ENCODE data around the gene ZNF141. TPM values are rescaled to one million over a fixed set of nuclear protein-coding genes. Genes with fewer than 3 reads are reported as not detected.

Gene ZNF141
- total RNA-seq, 1 experiment from 2014 or later: 43.6 TPM

GRCh38 chr4:309807-310206 lies 27.8 kb upstream of the ZNF141 start:
- ChIA-PET POLR2A (no interaction called here), CTCF (interaction anchor here (0.9 kb wide), 1 partner anchor 21 kb away, joined by 4 read pairs; no protein-coding TSS in a partner anchor)
- Mint-ChIP-seq H3K36me3 (no peaks in the 10 kb centered on the region), H3K4me3 (no peak overlapping the region), H3K4me1 (peaks cover 4% of the 10 kb centered on the region; the same call in 1 of the 2 replicates), H3K9me3 (peaks cover 18% of the 10 kb centered on the region), H3K27me3 (ENCODE audit: low read depth) (peaks cover 33% of the 10 kb centered on the region), H3K27ac (no peak overlapping the region)
- DNase-seq (ENCODE audit: low spot score): no peak
- TF ChIP-seq PRDM15 (CRISPR knock-in tag; IDR thresholded peaks at IDR 0.05): no peak
- no peak for TF ChIP-seq RORB (CRISPR knock-in tag; IDR thresholded peaks at IDR 0.05)
- TF ChIP-seq GABPB1 (CRISPR knock-in tag; IDR thresholded peaks at IDR 0.05): no peak
- no peak for TF ChIP-seq SP1 (CRISPR knock-in tag; conservative IDR thresholded peaks at IDR 0.05)
- ATAC-seq: no peak

- H3K4me1 Mint-ChIP-seq: no peaks in the 10 kb centered on the region
- no peak overlapping the region for H3K27ac Mint-ChIP-seq
- H3K4me3 Mint-ChIP-seq: no peak overlapping the region
- peaks cover 62% of the 10 kb centered on the region for H3K27me3 Mint-ChIP-seq (ENCODE audit: low read depth)
- ATAC-seq: peak; percentile 36; the same call in 1 of the 2 replicates
- peaks cover 11% of the 10 kb centered on the region for H3K36me3 Mint-ChIP-seq
- POLR2A ChIA-PET: no interaction called here
- H3K9me3 Mint-ChIP-seq: peaks cover 53% of the 10 kb centered on the region
- no peak for DNase-seq (ENCODE audit: low spot score)
- CTCF ChIA-PET: interaction anchor here (1.1 to 1.5 kb wide), 3 partner anchors 9 to 43 kb away, joined by 3 to 7 read pairs (median 4); partner anchors contain the start of gene ZNF732
- no peak for TF ChIP-seq NFE2L1 (CRISPR knock-in tag; IDR thresholded peaks at IDR 0.05)
- TF ChIP-seq STAT6 (CRISPR knock-in tag; conservative IDR thresholded peaks at IDR 0.05; ENCODE audit: low read depth): no peak
- TF ChIP-seq JUN (CRISPR knock-in tag; IDR thresholded peaks at IDR 0.05): no peak
- no peak for TF ChIP-seq SMAD3 (CRISPR knock-in tag; IDR thresholded peaks at IDR 0.05; ENCODE audit: borderline replicate concordance)
- no peak for TF ChIP-seq ATF1 (CRISPR knock-in tag; IDR thresholded peaks at IDR 0.05)
- TF ChIP-seq ELF4 (CRISPR knock-in tag; IDR thresholded peaks at IDR 0.05; ENCODE audit: low read depth): no peak
- no peak for TF ChIP-seq CTCF (IDR thresholded peaks at IDR 0.05)
- TF ChIP-seq ZNF671 (CRISPR knock-in tag; IDR thresholded peaks at IDR 0.05): no peak
- TF ChIP-seq ATF3 (CRISPR knock-in tag; conservative IDR thresholded peaks at IDR 0.05): no peak
- no peak for TF ChIP-seq FOXP1 (CRISPR knock-in tag; IDR thresholded peaks at IDR 0.05; ENCODE audit: borderline replicate concordance)
- TF ChIP-seq ZBTB21 (CRISPR knock-in tag; IDR thresholded peaks at IDR 0.05; ENCODE audit: borderline replicate concordance): no peak
- no peak for TF ChIP-seq NR1H2 (CRISPR knock-in tag; IDR thresholded peaks at IDR 0.05)
- TF ChIP-seq HMGXB4 (CRISPR knock-in tag; IDR thresholded peaks at IDR 0.05): no peak
- no peak for TF ChIP-seq MXD4 (CRISPR knock-in tag; IDR thresholded peaks at IDR 0.05; ENCODE audit: borderline replicate concordance)
- no peak for TF ChIP-seq FOXP4 (CRISPR knock-in tag; IDR thresholded peaks at IDR 0.05)
- no peak for TF ChIP-seq ZNF281 (CRISPR knock-in tag; IDR thresholded peaks at IDR 0.05)
Measured at GRCh38 chr4:314296-314903, 23.2 kb upstream of the ZNF141 start.
